Endothelial cell of umbilical vein (primary cell): ENCODE results near the gene ULK4. TPM values are rescaled to one million over a fixed set of nuclear protein-coding genes. Genes with fewer than 3 reads are reported as not detected.

Experiments
- BruUV-seq: library from RNA; stranded (reverse); fragments of 400-500 nt; replicated peaks from 2 replicates; lab custom pipeline; 2021; lab: Mats Ljungman, UMichigan
- CTCF ChIA-PET: fragments of 300-600, 350-600 bp; sonication (Branson Sonifier 250); formaldehyde crosslinking; loops from one replicate; lab custom pipeline; 2021; ENCODE audit warnings: antibody characterized with exemption, inconsistent platforms; lab: Charles Lee
- POLR2A ChIA-PET: fragments of 300-600, 350-600 bp; sonication (Branson Sonifier 250); formaldehyde crosslinking; loops from one replicate; lab custom pipeline; 2021; ENCODE audit warnings: antibody characterized with exemption, inconsistent platforms; lab: Charles Lee
- DNase-seq: peaks from one replicate; pipeline ENCODE4 v3.0.0-alpha.2; 2011; ENCODE audit warnings: low read depth, low spot score
- FAIRE-seq: peaks from 2 replicates; lab custom pipeline; 2011; peaks lifted over from hg19 to GRCh38; lab: Jason Lieb, UNC
- H2AFZ ChIP-seq: 2 replicates; pipeline ENCODE4 v1.6.0; 2012; ENCODE audit warnings: low read depth, low read length, control low read depth, inconsistent platforms
- H3K27ac ChIP-seq: 2 replicates; pipeline ENCODE4 v1.5.1; 2011; ENCODE audit warnings: low read depth, mild to moderate bottlenecking, control low read depth, low read length, moderate library complexity; ENCODE audit not compliant: insufficient read depth
- H3K27me3 ChIP-seq, 2 experiments: 2 replicates each; pipeline versions ENCODE4 v1.6.0 to v1.6.1; 2011; ENCODE audit warnings: low read length in 2 of 2, mixed read lengths in 1 of 2; ENCODE audit not compliant: control insufficient read depth in 2 of 2, insufficient read depth in 2 of 2
- H3K36me3 ChIP-seq, 2 experiments: 2 replicates in 1 of 2; 3 replicates in 1 of 2; pipeline ENCODE4 v1.5.1; 2011; ENCODE audit warnings: low read length in 2 of 2, mild to moderate bottlenecking in 1 of 2, moderate library complexity in 1 of 2; ENCODE audit not compliant: control insufficient read depth in 2 of 2, insufficient read depth in 2 of 2; ENCODE audit errors: extremely low read depth in 1 of 2
- H3K4me1 ChIP-seq: 3 replicates; pipeline ENCODE4 v1.5.1; 2011; ENCODE audit warnings: mild to moderate bottlenecking, low read length; ENCODE audit not compliant: control insufficient read depth, insufficient read depth; ENCODE audit errors: extremely low read depth
- H3K4me2 ChIP-seq: 2 replicates; pipeline ENCODE4 v1.6.1; 2011; ENCODE audit warnings: low read length, control low read depth, mixed read lengths; ENCODE audit not compliant: insufficient read depth
- H3K4me3 ChIP-seq, 3 experiments: fragments of 200-600 bp in 1 of 3; sonication (generic), shearing (Covaris generic) in 1 of 3; replicated peaks in 1 of 3; 2 replicates each; pipeline ENCODE4 v1.5.1; 2011 to 2016; ENCODE audit warnings: control low read depth in 3 of 3, low read length in 3 of 3, mild to moderate bottlenecking in 2 of 3, inconsistent platforms in 1 of 3, low read depth in 1 of 3, moderate library complexity in 1 of 3; ENCODE audit not compliant: insufficient read depth in 1 of 3
- H3K79me2 ChIP-seq: 2 replicates; pipeline ENCODE4 v1.6.0; 2012; ENCODE audit warnings: low read length, inconsistent platforms; ENCODE audit not compliant: control insufficient read depth, insufficient read depth
- H3K9ac ChIP-seq: replicated peaks from 2 replicates; pipeline ENCODE3; 2011; ENCODE audit warnings: low read length, control low read depth; ENCODE audit not compliant: insufficient read depth; ENCODE audit errors: extremely low read depth
- H3K9me1 ChIP-seq: replicated peaks from 3 replicates; pipeline ENCODE4 v1.6.0; 2011; ENCODE audit warnings: mild to moderate bottlenecking, low read length; ENCODE audit not compliant: control insufficient read depth, insufficient read depth; ENCODE audit errors: extremely low read depth
- H3K9me3 ChIP-seq: replicated peaks from 2 replicates; pipeline ENCODE4 v1.5.1; 2012; ENCODE audit warnings: low read length, inconsistent platforms; ENCODE audit not compliant: control insufficient read depth, insufficient read depth
- H4K20me1 ChIP-seq: replicated peaks from 2 replicates; pipeline ENCODE3; 2011; ENCODE audit warnings: mild to moderate bottlenecking, low read length; ENCODE audit not compliant: control insufficient read depth, insufficient read depth; ENCODE audit errors: extremely low read depth
- CTCF ChIP-seq, 2 donors: IDR thresholded peaks; 1 replicate in 1 of 2; 2 replicates in 1 of 2; pipeline ENCODE4 v1.5.1; 2011; ENCODE audit warnings: low read length in 2 of 2, mild to moderate bottlenecking in 2 of 2, moderate library complexity in 2 of 2, control low read depth in 1 of 2, inconsistent platforms in 1 of 2, low read depth in 1 of 2; ENCODE audit not compliant: insufficient read depth in 1 of 2; ENCODE audit errors: extremely low read depth in 1 of 2
- EZH2 ChIP-seq: IDR thresholded peaks from 2 replicates; pipeline ENCODE4 v1.6.1; 2012; ENCODE audit warnings: borderline replicate concordance, low read depth, mild to moderate bottlenecking, moderate library complexity, low read length, inconsistent platforms; ENCODE audit not compliant: severe bottlenecking
- FOS ChIP-seq: IDR thresholded peaks from 2 replicates; pipeline ENCODE4 v1.6.1; 2011; ENCODE audit warnings: mild to moderate bottlenecking, low read length, moderate library complexity, borderline replicate concordance; ENCODE audit not compliant: insufficient read depth
- GATA2 ChIP-seq: IDR thresholded peaks from 2 replicates; pipeline ENCODE4 v1.7.0; 2011; ENCODE audit warnings: low read depth, mild to moderate bottlenecking, moderate library complexity, mixed read lengths, low read length; ENCODE audit not compliant: insufficient read length, insufficient read depth
- JUN ChIP-seq: IDR thresholded peaks from 2 replicates; pipeline ENCODE4 v1.6.1; 2011; ENCODE audit warnings: borderline replicate concordance, low read depth; ENCODE audit not compliant: insufficient read length, insufficient read depth
- MAX ChIP-seq: IDR thresholded peaks from 2 replicates; pipeline ENCODE4 v1.6.1; 2011; ENCODE audit not compliant: insufficient read depth, insufficient read length
- MYC ChIP-seq: IDR thresholded peaks from one replicate; pipeline ENCODE4 v1.6.1; 2011; ENCODE audit warnings: mild to moderate bottlenecking, low read depth, low read length
- POLR2A ChIP-seq: IDR thresholded peaks from 2 replicates; pipeline ENCODE4 v1.6.1; 2012; ENCODE audit warnings: low read depth, mild to moderate bottlenecking, control low read depth, low read length
- POLR2AphosphoS5 ChIP-seq: IDR thresholded peaks from 2 replicates; pipeline ENCODE4 v1.6.1; 2012; ENCODE audit warnings: low read depth, mild to moderate bottlenecking, control low read depth, low read length, moderate library complexity; ENCODE audit not compliant: insufficient read depth
- dilution Hi-C: fragments of 300-500 bp; cut with MboI; formaldehyde crosslinking; loops from one replicate; pipeline ENCODE4 v1.15.0; 2019; ENCODE audit warnings: low sequenced_read_pairs; ENCODE audit not compliant: extremely low pct_ligation_motif_present
- intact Hi-C: fragments of 100-400 bp; cut with micrococcal nuclease; formaldehyde crosslinking; loops from one replicate; pipeline ENCODE4 v1.10.0; 2022
- polyA plus RNA-seq, 4 experiments: library from polyadenylated mRNA; depleted of rRNA in 3 of 4; stranded (reverse) in 3 of 4; unstranded in 1 of 4; fragments of >200 nt; gene quantifications; 2 replicates each; pipeline versions ENCODE4 v1.2.1 to v1.2.3, GENCODE V29; 2011 to 2012; ENCODE audit warnings: missing spikeins in 1 of 4
- total RNA-seq: library from RNA; stranded (reverse); gene quantifications from 2 replicates; pipeline ENCODE4 v1.2.3, GENCODE V29; 2021

The ULK4 gene
- total and polyA plus RNA-seq, 2 donors (not counting 3 experiments of a cell fraction or from before 2014, with no cell fraction given) = 3.3 to 16.0 TPM

- Histone ChIP-seq H3K36me3 (no peaks in the 10 kb centered on the region), H3K9ac (no peak overlapping the region), H3K79me2 (no peaks in the 10 kb centered on the region), H3K4me3 (no peak overlapping the region), H3K27ac (no peak overlapping the region), H2AFZ (no peak overlapping the region), H3K9me3 (no peaks in the 10 kb centered on the region), H3K4me2 (no peak overlapping the region), H3K4me1 (no peaks in the 10 kb centered on the region), H3K9me1 (no peaks in the 10 kb centered on the region), H3K27me3 (no peaks in the 10 kb centered on the region), H4K20me1 (no peaks in the 10 kb centered on the region)
- POLR2A ChIA-PET = no interaction called here
- CTCF ChIA-PET = interaction anchor here (1.4 to 1.5 kb wide), 2 partner anchors 9 kb away, joined by 6 to 8 read pairs; no protein-coding TSS in a partner anchor
- dilution Hi-C loops = no loop called here
- BruUV-seq = no TSS peak
- TF ChIP-seq POLR2A = no peak
- no peak for TF ChIP-seq POLR2AphosphoS5
- TF ChIP-seq GATA2 = no peak
- no peak for TF ChIP-seq CTCF (IDR thresholded peaks at IDR 0.05; ENCODE audit: extremely low read depth in 1 of 2, insufficient read depth in 1 of 2, low read depth in 1 of 2, low read length in 2 of 2)
- TF ChIP-seq JUN = no peak
- TF ChIP-seq MYC = no peak
- no peak for TF ChIP-seq MAX
- no peak for TF ChIP-seq EZH2
- no peak for TF ChIP-seq FOS
- no peak for DNase-seq
- no peak for FAIRE-seq
- intact Hi-C loops = no loop called here
Observed at GRCh38 chr3:41430391-41430790, 531.5 kb downstream of the ULK4 start.
